Suppressor macrophage treated with lipopolysaccharide for 1 hour (primary cell): Measurements from ENCODE around the gene SAMD4A.
A peak's percentile ranks its signal among the peaks of the same experiment; 100 is the strongest.

Experiments used
- DNase-seq, 3 donors: peaks; one replicate each; pipeline ENCODE4 v3.0.0-alpha.2; 2020 to 2022

SAMD4A gene, protein sequence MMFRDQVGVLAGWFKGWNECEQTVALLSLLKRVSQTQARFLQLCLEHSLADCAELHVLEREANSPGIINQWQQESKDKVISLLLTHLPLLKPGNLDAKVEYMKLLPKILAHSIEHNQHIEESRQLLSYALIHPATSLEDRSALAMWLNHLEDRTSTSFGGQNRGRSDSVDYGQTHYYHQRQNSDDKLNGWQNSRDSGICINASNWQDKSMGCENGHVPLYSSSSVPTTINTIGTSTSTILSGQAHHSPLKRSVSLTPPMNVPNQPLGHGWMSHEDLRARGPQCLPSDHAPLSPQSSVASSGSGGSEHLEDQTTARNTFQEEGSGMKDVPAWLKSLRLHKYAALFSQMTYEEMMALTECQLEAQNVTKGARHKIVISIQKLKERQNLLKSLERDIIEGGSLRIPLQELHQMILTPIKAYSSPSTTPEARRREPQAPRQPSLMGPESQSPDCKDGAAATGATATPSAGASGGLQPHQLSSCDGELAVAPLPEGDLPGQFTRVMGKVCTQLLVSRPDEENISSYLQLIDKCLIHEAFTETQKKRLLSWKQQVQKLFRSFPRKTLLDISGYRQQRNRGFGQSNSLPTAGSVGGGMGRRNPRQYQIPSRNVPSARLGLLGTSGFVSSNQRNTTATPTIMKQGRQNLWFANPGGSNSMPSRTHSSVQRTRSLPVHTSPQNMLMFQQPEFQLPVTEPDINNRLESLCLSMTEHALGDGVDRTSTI

DNA sequence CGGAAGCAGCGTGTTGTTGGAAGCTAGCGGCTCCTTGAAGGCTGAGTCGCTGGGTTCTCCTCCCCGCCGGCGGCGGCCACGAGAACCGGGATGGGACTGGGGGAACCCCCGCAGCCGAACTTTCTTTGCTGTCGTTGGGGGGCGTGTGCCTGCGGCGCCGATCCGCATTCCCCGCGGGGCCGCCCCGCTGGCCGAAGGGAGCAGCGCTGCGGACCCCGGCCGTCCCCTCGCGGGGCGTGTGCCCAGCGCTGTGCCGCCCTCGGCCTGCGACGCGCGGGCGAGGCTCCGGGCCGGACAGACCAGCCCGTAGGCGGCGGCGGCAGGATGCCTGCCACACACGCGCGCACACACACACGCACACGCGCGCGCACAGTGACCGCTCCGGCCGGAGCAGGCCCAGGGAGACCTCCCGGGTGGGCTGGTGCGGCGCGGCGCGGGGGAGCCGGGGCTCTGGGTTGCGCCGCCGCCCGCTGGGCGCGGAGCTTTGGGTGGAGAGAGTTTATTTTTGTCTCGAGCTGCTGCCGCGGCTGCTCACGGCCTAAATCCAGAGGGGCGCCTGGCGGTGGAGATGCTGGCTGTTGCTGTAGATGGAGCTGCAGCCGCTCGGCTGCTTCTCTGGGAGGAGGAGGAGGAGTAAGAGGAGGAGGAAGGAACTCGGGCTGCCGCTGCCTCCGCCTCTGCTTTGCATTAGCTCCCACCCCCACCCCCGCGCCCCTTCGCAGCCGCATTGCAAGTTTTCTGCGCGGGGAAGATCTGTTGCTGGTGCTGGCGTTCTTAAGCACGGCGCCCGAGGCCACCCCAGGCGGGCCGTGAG lies at the start of gene SAMD4A:
Gene SAMD4A, plus strand, starts transcription at position 719 of the 814 bp plus-strand sequence. CDS start 789 bp downstream, outside the sequence.
- DNase-seq: peak; percentile 74 to 86 (median 84)

DNA sequence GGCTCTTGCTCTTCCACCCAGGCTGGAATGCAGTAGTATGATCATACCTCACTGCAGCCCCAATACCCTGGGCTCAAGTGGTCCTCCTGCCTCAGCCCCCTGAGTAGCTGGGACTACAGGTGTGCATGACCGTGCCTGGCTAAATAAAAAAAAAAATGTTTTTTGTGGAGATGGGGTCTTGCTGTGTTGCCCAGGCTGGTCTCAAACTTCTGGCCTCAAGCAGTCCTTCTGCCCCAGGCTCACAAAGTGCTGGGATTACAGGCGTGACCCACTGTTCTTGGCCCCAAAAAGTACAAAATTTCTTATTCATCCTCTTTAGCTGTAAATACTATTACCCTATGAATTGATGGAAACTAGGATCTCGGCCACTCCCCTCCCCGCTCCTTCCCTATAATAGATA lies 42.5 kb upstream of the SAMD4A start:
- no peak for DNase-seq

DNA sequence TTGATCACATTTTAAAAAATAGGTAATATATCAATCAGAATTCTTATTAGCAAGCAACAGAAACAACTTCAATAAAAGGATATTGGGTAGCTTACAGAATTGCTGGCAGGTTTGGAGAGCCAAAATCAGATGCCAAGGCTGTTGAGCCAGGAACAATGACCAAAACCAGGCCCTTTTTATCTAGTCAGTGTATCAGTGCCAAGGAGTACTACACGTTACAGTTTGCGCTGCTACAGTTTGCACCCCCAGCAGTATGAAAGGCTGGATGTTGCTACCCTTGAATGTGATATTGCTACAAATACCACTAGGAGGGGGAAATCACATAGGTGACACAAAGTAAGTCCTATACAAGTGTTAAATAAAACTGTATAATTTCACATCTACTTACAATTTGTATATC lies 38.0 kb upstream of the SAMD4A start:
- no peak for DNase-seq

DNA sequence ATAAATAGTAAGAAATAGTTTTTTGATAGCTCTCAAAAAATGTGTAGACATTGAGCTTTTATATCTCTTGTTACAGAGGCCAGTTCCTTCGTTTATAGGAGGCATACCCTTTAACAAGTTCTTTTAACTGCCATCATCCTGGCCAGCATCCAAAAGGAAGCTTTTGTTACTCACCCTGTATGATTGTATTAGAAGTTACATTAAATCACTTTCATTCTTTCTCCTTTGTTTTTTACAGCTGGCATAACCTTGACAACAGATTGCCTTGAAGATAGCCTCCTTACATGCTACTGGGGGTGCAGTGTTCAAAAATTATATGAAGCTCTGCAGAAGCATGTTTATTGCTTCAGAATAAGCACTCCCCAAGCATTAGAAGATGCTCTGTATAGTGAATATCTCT lies 37.1 kb upstream of the SAMD4A start:
- DNase-seq: peak in 1 of 3 donors; percentile 3

DNA sequence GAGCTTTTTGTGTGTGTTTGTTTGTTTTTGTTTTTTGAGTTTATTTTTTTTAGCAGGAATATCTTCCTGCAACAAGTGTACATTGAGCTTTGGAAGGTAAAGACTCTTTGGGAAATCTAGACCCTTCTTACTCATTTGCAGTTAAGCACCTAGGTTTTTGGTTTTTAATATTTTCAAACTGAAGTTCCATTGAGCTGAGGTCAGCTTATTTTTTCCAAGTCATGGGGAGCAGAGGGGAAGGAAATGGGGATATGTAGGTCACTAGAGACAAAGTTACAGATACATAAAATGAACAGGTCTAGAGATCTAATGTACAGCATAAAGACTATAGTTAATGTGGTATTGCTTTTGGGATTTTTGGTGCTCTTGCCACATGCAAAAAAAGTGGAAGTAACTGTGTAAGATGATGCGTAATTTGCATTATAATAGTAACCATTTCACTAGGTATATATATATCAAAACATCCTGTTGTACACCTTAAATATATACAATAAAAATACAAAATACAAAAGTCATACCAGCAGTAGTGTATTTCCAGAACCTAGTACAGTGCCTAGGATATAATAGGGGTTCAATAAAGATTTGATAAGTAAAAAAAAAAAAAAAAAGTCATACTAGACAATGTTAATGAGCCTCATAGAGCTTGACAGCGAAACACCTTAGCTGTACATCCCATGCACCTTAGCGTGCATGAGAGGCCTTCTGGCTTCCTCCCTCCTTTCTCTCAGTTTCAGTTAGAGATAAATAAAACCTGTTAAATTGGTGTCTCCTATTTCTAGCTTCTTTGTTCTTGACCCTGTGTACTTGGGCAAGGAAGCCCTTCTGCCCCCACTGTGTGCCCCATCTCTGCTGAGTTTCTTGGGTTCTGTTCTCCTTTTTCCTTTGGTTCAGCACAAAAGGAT lies 34.6 kb upstream of the SAMD4A start:
- DNase-seq: peak in 2 of 3 donors; percentile 27 to 29

DNA sequence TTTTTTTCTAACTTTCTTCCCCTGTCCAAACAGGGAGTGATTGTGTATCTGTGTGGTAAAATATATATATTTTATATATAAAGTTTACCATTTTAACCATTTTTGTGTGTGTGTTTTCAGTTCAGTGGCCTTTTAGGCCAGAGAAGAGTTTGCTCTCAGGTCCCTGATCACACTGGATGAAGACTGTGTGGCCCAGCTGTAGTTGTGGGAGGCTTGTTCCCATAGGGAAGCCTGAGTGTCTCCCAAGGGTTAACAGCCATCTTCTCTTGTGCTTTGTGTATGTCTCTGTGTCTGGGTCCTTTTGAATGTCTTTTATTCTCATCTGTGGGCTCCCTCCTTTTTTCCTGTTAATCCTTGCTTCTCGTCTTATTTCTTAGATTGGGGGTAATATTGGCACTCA lies 33.8 kb upstream of the SAMD4A start:
- DNase-seq: no peak

DNA sequence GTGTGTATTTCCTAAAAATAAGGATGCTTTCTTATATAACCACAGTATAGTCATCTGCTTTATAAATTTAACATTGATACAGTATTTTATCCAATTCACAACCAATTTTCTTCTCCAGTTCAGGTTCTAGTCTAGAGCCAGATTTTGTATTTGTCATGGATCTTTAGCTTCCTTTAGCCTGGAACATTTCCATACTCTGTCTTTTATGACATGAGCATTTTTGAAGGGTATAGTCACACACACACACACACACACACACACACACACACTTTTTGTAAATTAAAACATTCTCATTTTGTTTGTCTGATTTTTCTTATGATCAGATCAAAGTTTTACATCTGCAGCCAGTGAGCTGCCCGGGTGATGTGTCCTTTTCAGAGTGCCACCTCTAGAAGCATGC lies 31.8 kb upstream of the SAMD4A start:
- DNase-seq: no peak

DNA sequence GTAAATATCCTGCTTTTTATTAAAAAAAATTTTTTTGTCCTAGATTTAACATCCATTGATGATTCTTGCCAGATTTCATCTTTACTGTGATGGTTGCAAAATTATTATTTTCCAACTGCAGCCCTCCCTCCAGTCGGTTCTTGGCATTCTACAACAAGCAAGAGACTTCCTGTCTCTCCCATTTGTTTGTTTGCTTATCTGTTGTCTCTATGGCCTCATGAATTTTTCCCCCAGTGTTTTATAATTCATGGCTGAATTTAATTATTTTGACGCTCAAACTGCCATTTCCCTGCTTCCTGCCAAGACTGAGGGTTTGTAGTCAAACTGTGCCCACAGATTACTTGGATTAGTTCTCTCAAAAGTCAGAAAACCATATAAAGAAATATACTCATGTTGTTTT lies 31.3 kb upstream of the SAMD4A start:
- no peak for DNase-seq

DNA sequence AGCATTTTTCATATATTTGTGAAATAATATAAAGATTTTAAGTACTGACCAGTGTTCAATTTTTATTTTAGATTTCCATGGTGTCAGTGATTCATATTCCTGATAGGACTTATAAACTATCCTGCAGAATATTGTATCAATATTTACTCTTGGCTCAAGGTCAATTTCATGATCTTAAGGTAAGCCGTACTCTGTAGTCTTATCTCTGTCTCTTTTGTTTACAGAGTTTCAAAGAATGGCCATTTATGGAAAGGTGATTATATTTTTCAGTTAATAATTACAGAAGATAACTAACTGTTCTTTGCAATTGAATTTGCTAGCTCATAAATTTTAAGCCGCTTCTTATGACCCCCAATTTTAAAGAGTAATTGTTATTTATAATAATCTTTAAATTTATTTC lies 29.3 kb upstream of the SAMD4A start:
- DNase-seq: no peak

DNA sequence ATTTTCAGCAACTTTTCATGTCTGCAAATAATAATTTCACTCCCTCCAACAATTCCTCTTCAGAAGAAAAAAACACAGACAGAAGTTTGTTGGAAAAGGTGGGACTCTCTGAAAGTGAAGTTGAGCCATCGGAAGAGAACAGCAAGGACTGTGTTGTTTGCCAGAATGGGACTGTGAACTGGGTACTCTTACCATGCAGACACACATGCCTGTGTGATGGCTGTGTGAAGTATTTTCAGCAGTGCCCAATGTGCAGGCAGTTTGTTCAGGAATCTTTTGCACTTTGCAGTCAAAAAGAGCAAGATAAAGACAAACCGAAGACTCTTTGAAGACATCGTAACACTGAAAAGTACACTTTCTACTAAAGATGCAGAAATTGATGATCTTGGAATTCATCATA lies 28.9 kb upstream of the SAMD4A start:
- DNase-seq: no peak

DNA sequence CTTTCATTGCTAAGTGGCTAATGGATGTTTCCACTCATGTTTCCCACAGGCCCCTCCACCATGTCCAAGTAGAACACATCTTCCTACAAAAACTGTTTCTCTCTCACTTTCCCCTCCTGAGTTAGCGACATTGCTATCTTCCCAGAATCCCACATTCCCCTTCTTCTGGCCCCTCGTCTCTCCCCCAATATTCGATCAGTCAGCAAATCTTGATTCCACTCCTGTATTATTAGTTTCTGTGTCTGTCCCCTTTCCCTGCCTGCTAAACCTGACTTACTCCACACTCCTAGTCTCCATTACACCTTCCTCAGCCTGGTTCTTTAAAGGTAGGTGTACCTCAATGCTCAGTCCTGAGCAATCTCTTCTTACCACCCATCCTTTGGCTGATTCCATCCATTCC lies 19.3 kb upstream of the SAMD4A start:
- no peak for DNase-seq

DNA sequence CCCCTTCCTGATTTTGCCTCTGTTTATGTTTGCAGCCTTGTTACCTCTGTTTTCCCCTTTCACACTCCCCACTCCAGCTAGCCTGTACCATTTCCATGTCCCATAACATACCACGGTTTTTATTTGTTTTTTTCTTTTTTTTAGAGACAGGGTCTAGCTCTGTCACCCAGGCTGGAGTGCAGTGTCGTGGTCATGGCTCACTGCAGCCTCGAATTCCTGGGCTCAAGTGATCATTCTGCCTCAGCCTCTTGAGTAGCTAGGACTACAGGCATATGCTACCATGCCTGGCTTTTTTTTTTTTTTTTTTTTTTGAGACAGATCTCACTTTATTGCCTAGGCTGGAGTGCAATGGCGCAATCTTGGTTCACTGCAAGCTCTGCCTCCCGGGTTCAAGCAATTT lies 18.4 kb upstream of the SAMD4A start:
- DNase-seq: no peak

DNA sequence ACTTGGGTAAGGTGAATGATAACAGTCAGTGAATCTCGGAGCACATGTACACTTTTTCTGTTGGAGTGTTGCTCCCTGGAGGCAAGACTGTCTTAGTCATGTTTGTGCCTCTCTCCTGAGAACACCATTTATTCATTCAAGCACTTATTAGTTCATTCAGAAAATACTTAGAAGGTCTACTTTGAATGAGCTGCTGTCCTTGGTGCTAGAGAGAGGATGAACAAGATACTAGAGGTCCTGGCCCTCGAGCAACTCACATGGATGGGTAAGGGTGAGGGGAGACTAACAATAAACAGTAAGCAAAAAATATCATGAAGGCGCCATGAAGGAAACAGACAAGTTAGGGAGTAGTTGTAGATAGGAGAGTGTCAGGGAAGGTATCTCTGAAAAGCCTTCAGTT lies 17.1 kb upstream of the SAMD4A start:
- DNase-seq: no peak

DNA sequence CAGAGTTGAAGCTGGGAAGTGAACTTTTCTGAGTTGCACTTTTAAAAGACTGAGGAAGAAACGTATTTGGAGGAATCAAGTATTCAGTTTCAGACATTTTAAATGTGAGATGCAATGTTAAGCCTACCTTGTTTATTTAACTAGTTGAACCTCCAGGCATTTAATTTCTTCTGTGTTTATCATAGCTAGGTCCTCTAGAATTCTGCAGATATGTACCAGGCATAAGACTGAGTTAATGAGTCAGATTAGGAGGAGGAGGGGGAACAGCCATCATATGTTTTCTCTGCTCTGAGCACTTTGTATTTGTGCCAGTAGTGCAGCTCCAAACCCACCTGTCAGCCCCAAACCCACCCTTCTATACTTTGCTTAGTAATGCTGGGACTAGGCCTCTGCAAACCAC lies 16.4 kb upstream of the SAMD4A start:
- no peak for DNase-seq

DNA sequence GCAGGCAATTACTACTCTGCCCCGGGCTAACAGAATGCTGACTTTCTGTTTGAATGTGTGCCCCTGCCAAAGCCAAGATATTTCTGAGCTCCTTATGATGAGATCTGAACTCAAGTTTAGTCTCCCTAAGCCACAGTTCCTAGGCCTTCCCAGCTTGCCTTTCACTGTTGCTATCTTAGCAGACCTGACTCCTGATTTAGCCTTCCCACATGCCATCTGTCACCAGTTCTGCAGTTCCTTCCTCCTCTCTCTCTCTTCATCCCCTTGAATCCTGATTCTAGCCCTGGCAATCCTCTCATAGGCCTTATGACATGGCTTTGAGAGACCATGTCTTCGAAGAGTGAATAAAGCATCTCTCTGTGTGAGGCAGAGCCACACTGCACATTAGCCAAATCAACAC lies 12.5 kb upstream of the SAMD4A start:
- peak in 1 of 3 donors; percentile 15 for DNase-seq

DNA sequence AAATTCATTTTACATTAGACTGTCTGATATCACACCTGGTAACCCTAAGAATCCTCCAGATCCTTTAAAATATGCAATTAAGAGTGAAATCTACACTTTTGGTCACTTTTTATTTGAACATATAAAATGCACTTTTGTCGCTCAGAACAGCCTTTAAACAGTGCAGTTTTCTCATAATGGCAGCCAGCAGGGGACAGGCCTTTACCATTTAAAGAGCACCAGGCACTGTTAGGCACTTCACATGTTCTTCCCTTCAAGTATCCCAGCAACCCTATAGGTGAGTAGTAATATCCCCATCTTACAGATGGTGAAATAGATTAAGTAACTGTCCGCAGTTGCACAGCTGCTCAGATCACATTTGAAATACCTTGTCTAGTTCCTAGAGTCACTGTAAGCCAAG lies 11.3 kb upstream of the SAMD4A start:
- peak in 1 of 3 donors; percentile 16 for DNase-seq

DNA sequence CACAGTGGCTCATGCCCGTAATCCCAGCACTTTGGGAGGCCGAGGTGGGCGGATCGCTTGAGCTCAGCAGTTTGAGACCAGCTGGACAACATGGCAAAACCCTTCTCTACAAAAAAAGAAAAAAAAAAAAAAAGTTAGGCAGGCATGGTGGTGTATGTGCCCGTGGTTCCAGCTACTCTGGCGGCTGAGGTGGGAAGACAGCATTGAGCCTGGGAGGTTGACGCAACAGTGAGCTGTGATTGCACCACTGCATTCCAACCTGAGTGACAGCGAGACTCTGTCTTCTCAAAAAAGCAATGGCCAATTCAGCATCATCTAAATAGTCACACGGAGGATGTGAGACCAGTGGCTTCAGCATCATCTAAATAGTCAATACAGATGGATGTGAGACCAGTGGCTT lies 10.4 kb upstream of the SAMD4A start:
- peak in 1 of 3 donors; percentile 11 for DNase-seq

DNA sequence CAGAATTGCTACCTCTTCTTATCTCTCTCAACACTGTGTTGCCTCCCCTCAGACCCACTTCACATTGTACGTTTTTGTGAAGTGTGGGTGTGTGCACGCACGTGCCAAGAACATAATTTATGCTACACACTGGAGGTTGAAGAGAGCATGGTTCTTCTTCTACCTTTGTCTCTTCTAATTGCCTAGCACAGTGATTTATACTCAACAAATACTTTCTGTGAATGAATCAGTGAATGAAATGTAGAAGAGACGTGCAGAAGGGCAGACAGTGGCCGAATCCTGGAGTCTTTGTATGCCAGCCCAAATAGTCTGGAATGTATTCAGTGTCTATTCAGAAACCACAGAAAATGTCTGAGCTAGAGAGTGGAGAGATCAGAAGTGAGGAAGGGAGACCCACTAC lies 4.6 kb upstream of the SAMD4A start:
- no peak for DNase-seq

DNA sequence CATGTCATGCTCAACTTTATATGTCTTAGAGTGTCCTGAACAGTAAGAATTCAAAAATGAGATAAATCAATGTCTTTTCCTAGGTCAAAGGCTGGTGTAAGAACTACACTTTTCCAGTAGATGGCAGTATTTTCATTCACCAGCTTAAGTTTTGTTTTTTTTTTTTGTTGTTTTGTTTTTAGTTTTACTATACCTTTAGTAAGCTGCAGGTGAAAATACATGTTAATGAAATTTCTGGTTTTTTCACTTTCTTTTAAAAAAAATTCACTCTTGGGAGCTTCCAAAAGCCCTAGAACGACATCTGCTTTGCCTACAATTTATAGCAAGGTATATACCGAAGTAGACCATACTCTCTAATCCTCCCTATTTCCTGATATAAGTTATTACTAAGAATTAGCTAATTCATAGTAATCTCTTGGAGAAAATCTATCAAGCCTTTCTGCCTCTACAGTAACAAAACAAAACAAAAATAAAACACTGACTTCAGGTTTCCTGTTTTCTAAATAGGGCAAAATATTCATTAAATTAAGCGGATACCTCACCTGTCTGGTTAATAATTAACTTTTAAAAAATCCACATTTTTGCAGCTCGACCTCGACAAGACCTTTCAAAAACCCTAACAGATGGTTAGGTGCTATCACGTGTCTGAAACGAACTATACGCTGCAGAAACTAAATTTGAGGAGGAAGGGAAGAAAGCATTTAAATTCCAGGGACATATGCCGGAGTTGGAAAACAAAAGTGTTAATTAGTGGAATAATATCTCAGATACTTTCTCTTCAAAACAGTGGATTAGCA lies 2.7 kb upstream of the SAMD4A start:
- peak; percentile 46 to 78 (median 72) for DNase-seq

DNA sequence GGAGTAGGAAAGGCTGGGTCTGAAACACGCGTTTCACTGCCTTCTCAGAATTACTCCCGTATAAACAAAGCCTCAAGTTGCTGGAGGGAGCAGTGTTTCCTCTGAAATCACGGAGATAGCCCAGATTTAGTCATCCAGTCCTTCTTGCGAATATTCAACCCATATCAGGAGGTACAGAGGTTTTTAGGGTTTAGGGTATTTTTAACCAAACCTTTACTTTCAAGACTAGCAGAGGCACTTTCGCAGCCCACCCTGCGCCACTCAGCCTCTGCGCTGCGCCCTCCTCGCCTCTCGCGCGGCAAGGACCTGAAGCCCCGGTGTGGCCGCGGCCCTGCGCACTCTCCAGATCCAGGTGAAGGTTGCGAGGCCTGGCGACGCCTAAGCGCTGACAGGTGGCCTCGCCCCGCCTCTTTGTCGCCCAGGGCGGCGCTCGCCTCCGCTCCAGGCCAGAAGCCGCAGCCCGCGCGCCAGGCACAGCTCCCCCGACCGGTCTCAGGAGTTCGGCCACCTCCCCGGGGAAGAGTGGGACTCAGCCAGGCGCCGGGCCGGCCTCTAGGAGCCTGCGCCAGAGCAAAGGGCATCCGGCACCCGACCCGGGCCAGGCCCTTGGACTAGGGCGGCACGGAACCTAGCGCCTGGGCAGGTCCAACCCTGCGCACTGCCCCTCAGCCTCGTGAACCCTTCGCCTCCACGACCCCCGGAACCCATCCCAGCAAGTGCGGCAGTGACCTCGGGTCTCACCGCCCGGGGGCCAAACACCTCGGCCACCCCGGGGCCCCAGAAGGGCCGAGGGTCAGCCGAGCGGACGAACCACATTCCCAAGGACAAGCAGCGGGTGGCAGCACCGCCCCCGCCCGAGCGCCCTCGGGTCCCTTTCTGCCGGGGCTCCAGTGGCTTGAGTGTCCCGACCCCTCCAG lies 1.8 kb upstream of the SAMD4A start:
- DNase-seq: peak; percentile 59 to 74 (median 64)
